ENCODE data around the gene UBN1.

GRCh38 chr16:4877380-4877685 lies 30.1 kb downstream of the UBN1 start:
- TF ChIP-seq CTCF (conservative IDR thresholded peaks at IDR 0.05 in 1 of 2, IDR thresholded peaks at IDR 0.05 in 1 of 2; ENCODE audit: extremely low read depth in 1 of 2, insufficient read depth in 1 of 2, low read depth in 1 of 2, low read length in 2 of 2) (no peak), EZH2 (IDR thresholded peaks at IDR 0.05; ENCODE audit: borderline replicate concordance, low read length) (no peak)

Data from mammary epithelial cell (primary cell).